NK-92 (cell line): ENCODE results near the gene PKP2.

Experiments
- DNase-seq: peaks from one replicate; lab custom pipeline; 2025; ENCODE audit not compliant: unreplicated experiment; lab: John Stamatoyannopoulos, UW

PKP2 gene

DNA sequence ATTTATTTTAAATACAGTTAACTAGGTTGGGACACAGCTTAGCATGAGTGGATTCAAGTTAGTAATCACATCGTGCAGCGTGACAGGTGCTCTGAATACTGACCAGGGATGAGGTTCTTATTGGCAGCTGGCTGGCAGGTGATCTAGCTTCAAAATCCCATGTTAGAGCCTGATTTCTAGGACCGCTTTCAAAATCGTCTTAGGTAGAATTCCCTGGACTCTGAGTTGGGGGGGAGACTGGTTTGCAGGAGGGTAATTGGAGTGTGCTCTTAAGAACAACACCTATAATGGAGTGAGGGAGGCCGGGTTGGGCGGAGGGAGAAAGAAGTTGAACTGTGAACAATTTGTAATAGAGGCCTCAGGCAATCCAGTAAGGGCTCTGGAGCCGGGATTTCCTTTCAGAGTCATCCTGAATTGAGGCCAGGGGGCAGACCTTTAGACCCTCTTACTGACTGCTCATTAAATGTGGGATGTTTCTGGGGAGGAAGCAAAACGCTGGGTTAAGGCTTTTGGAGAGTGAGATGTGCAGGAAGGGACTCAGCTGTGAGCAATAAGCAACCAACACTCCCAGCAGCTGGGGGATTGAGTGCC lies 140.0 kb downstream of the PKP2 start:
- no peak for DNase-seq

GRCh38 chr12:32755654-32756475 lies 140.7 kb downstream of the PKP2 start, which contains the start of gene YARS2:
Gene YARS2, minus strand, starts transcription at chr12:32755897. Its CDS starts 23 bp downstream, at chr12:32755874.
- DNase-seq = peak; percentile 17

DNA sequence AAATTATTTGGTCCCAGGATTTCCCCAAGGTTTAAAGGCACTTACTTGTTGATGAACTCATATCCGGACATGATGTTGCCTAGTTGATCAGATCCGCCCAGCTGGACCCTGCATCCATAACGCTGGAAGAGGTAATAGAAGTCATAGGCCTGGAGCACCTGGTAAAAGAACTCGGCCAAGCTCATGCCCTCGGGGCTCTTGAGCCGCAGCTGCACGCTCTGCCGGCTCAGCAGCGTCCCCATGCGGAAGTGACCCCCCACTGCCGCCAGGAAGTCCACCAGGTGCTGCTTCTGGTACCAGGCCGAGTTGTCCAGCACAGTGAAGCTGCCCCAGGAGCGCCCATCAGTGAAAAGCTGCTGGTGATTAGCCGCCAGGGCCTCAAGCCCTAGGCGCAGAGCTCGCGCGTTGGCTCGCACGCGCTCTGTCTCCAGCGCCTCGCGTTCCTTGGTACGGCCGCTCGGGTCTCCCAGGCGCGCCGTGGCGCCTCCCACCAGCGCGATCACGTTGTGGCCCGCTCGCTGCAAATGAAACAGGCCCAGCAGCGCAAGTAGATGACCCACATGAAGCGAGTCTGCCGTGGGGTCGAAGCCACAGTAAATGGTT lies 141.4 kb downstream of the PKP2 start:
- DNase-seq = no peak

DNA sequence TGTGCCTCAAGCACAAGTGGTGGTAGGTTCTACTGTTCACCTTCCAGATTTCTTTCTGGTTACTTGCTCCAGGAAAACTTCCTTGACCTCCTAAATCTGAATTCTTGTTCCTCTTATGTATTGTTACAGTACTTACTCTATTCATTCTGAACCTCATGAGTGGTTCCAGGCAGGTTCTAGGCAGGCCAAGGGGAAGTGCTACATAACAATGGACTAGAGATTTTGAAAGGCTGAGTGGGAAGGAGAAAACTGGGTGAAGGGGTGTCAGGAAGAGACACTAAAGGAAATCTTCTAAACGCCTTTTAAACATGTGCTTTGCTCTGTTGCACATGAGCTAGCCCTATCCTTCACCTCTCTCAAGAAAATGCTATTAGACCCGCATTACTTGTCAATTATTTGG lies 142.5 kb downstream of the PKP2 start:
- DNase-seq = no peak

DNA sequence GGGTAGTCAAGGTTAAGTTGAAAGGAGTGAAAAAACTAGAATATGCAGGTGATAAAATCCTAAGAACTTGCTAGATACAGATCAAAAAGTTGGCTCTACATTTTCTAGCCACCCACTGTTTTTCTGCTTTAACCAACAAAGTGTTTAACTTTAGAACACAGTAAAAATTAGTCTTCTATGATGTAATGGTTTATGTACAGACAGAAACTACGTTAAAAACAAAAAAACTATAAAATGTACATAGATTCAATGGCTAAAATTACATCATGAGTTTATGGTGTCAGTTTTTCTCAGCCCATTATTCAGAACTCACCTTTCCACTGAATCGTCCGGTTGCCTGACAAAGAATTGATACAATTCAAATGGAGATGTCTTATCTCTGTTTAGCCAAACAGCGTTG lies 143.0 kb downstream of the PKP2 start:
- no peak for DNase-seq

GRCh38 chr12:32743264-32743663 lies 153.3 kb downstream of the PKP2 start:
- DNase-seq = no peak

DNA sequence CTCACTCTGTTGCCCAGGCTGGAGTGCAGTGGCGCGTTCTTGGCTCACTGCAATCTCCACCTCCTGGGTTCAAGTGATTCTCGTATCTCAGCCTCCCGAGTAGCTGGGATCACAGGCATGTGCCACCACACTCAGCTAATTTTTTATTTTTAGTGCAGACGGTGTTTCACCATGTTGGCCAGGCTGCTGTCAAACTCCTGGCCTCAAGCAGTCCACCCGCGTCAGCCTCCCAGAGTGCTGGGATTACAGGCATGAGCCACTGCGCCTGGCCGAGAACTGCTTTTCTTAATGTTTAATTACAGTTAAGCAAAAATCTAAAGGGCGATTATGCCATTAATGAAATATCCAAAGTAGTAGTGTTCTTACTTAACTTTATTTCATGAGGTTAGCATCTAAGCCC lies 154.4 kb downstream of the PKP2 start:
- no peak for DNase-seq
